Retinal pigment epithelial cell (primary cell): ENCODE data around the gene EHBP1L1.
"Not testable (repeated sequence)": the region's sequence is repeated elsewhere in the genome, so short reads cannot be mapped to it uniquely, and the experiment has no call there.

Source experiments
- DNase-seq: peaks from one replicate; pipeline ENCODE4 v3.0.0-alpha.2; 2010; ENCODE audit warnings: low read depth
- H3K4me3 ChIP-seq: 2 replicates; pipeline ENCODE4 v1.5.1; 2011; ENCODE audit warnings: mild to moderate bottlenecking, low read length, control low read depth, moderate library complexity
- CTCF ChIP-seq: conservative IDR thresholded peaks from 2 replicates; pipeline ENCODE4 v1.5.1; 2011; ENCODE audit warnings: low read depth, low read length, control low read depth, inconsistent platforms

Gene EHBP1L1

GRCh38 chr11:65563601-65564000 lies 12.3 kb upstream of the EHBP1L1 start:
- H3K4me3 ChIP-seq = no peak overlapping the region
- DNase-seq = no peak
- TF ChIP-seq CTCF = no peak

GRCh38 chr11:65564879-65565559 lies 10.8 kb upstream of the EHBP1L1 start:
- H3K4me3 ChIP-seq, DNase-seq: not testable (repeated sequence)

GRCh38 chr11:65565624-65566453 lies 10.0 kb upstream of the EHBP1L1 start:
- TF ChIP-seq CTCF = no peak
- H3K4me3 ChIP-seq = no peak overlapping the region
- DNase-seq = no peak

- no peak for DNase-seq
- H3K4me3 ChIP-seq = peak overlapping the region; percentile 94
- no peak for TF ChIP-seq CTCF
Measured at GRCh38 chr11:65569164-65569972, 6.5 kb upstream of the EHBP1L1 start.

GRCh38 chr11:65569973-65570918 lies 5.6 kb upstream of the EHBP1L1 start, which contains the start of gene ZNRD2:
Gene ZNRD2 (plus strand): TSS chr11:65570477. CDS start chr11:65570492, 15 bp downstream.
- peak; percentile 45 for TF ChIP-seq CTCF
- peak within 1 kb of the TSS; percentile 94 for H3K4me3 ChIP-seq
- DNase-seq = peak; percentile 93

- H3K4me3 ChIP-seq = peak overlapping the region; percentile 94
- TF ChIP-seq CTCF = no peak
- DNase-seq = no peak
Measured at GRCh38 chr11:65571420-65571819, 4.4 kb upstream of the EHBP1L1 start.

- DNase-seq = no peak
- TF ChIP-seq CTCF = peak; percentile 63
- peak overlapping the region; percentile 94 for H3K4me3 ChIP-seq
Measured at GRCh38 chr11:65571940-65572339, 3.9 kb upstream of the EHBP1L1 start.
